Measurements from ENCODE around the gene EBF3.

Gene EBF3

GRCh38 chr10:129909531-129910256 is 54.4 kb downstream of the EBF3 start:
- DNase-seq, result no peak

- DNase-seq, result no peak
Observed at GRCh38 chr10:129909080-129909479, 55.0 kb downstream of the EBF3 start.

- no peak for DNase-seq
Observed at GRCh38 chr10:129908406-129908805, 55.7 kb downstream of the EBF3 start.

GRCh38 chr10:129905553-129905952 is 58.5 kb downstream of the EBF3 start:
- DNase-seq, result no peak

- no peak for DNase-seq
Observed at GRCh38 chr10:129904323-129904722, 59.8 kb downstream of the EBF3 start.

- DNase-seq, result no peak
Observed at GRCh38 chr10:129901389-129902006, 62.6 kb downstream of the EBF3 start.

- no peak for DNase-seq
Observed at GRCh38 chr10:129900825-129901224, 63.2 kb downstream of the EBF3 start.

- no peak for DNase-seq
Observed at GRCh38 chr10:129899276-129900130, 64.6 kb downstream of the EBF3 start.

- DNase-seq, result no peak
Observed at GRCh38 chr10:129898706-129899268, 65.3 kb downstream of the EBF3 start.

- no peak for DNase-seq
Observed at GRCh38 chr10:129897871-129898626, 66.0 kb downstream of the EBF3 start.

GRCh38 chr10:129896860-129897200 is 67.2 kb downstream of the EBF3 start:
- DNase-seq, result no peak

GRCh38 chr10:129896136-129896859 is 67.8 kb downstream of the EBF3 start:
- no peak for DNase-seq

GRCh38 chr10:129895811-129896135 is 68.3 kb downstream of the EBF3 start:
- DNase-seq, result no peak

GRCh38 chr10:129894698-129895097 is 69.4 kb downstream of the EBF3 start:
- DNase-seq, result no peak

GRCh38 chr10:129893104-129894089 is 70.7 kb downstream of the EBF3 start:
- DNase-seq, result no peak

- no peak for DNase-seq
Observed at GRCh38 chr10:129892548-129893052, 71.5 kb downstream of the EBF3 start.

GRCh38 chr10:129891806-129892205 is 72.3 kb downstream of the EBF3 start:
- no peak for DNase-seq

- no peak for DNase-seq
Observed at GRCh38 chr10:129890170-129890569, 73.9 kb downstream of the EBF3 start.

- DNase-seq, result peak; percentile 12
Observed at GRCh38 chr10:129888784-129889616, 75.1 kb downstream of the EBF3 start.
